Gastrocnemius medialis (tissue), 4 donors: Measurements from ENCODE around the gene CBARP. TPM values are rescaled to one million over a fixed set of nuclear protein-coding genes. Genes with fewer than 3 reads are reported as not detected.

Source experiments
- ATAC-seq, 2 donors: fragments of 150-250 bp; one replicate each; pipeline ENCODE4 v1.9.1; 2016
- DNase-seq, 2 donors: peaks; one replicate each; pipeline ENCODE4 v3.0.0-alpha.2; 2019
- H3K27ac ChIP-seq, 4 donors: fragments of 200-600 bp; sonication (generic); 1 replicate in 1 of 4; 2 replicates in 3 of 4; pipeline ENCODE4 v1.5.1; 2016 to 2018; ENCODE audit warnings: mild to moderate bottlenecking in 2 of 4, moderate library complexity in 1 of 4
- H3K27me3 ChIP-seq, 3 donors: fragments of 200-600 bp; sonication (generic) in 2 of 3; 1 replicate in 1 of 3; 2 replicates in 2 of 3; pipeline versions ENCODE4 v1.5.1 to v1.6.0; 2016 to 2019; ENCODE audit warnings: mild to moderate bottlenecking in 1 of 3, moderate library complexity in 1 of 3
- H3K36me3 ChIP-seq, 2 donors: fragments of 200-600 bp; sonication (generic) in 1 of 2; one replicate each; pipeline ENCODE4 v1.5.1; 2017 to 2018
- H3K4me1 ChIP-seq, 2 donors: fragments of 200-600 bp; sonication (generic) in 1 of 2; one replicate each; pipeline ENCODE4 v1.5.1; 2016 to 2017; ENCODE audit warnings: mild to moderate bottlenecking in 2 of 2
- H3K4me3 ChIP-seq, 4 donors: fragments of 200-600 bp; sonication (generic) in 3 of 4; 1 replicate in 1 of 4; 2 replicates in 3 of 4; pipeline ENCODE4 v1.5.1; 2016 to 2019; ENCODE audit warnings: mild to moderate bottlenecking in 2 of 4
- H3K9me3 ChIP-seq, 3 donors: fragments of 200-600 bp; sonication (generic) in 2 of 3; 1 replicate in 1 of 3; 2 replicates in 2 of 3; pipeline ENCODE4 v1.5.1; 2016 to 2019
- CTCF ChIP-seq, 5 experiments: fragments of 450-650 bp in 3 of 5; fragments of 200-600 bp in 2 of 5; sonication (generic) in 2 of 5; IDR thresholded peaks in 4 of 5; conservative IDR thresholded peaks in 1 of 5; 1 replicate in 4 of 5; 2 replicates in 1 of 5; pipeline ENCODE4 v1.5.1; 2016 to 2019; ENCODE audit warnings: antibody characterized with exemption in 5 of 5, mild to moderate bottlenecking in 3 of 5, moderate library complexity in 3 of 5
- POLR2A ChIP-seq, 2 donors: fragments of 450-650 bp; IDR thresholded peaks; one replicate each; pipeline ENCODE4 v1.6.1; 2017; ENCODE audit warnings: antibody characterized with exemption in 2 of 2, mild to moderate bottlenecking in 2 of 2, moderate library complexity in 2 of 2
- in situ Hi-C, 4 donors: fragments of 200-750 bp; cut with MboI; loops; one replicate each; pipeline versions ENCODE4 v1.15.0 to v1.8.0; 2017; ENCODE audit warnings: low sequenced_read_pairs in 4 of 4
- intact Hi-C: fragments of 100-400 bp; cut with DNase I; formaldehyde crosslinking; loops from one replicate; pipeline ENCODE4 v1.15.1; 2023; ENCODE audit warnings: low total_unique reads
- total RNA-seq, 4 donors: library from RNA; depleted of rRNA; stranded (reverse); fragments of >200 nt; gene quantifications; one replicate each; pipeline versions ENCODE4 v1.1.0 to v1.2.3, GENCODE V29; 2016

The CBARP gene
- total RNA-seq, 4 donors from 2014 or later: 0.10 to 1.3 (median 0.53) TPM

GRCh38 chr19:1219786-1220476, 17.9 kb downstream of the CBARP start:
- peaks cover 0 to 32% of the 10 kb centered on the region in 2 donors for H3K36me3 ChIP-seq
- H3K27me3 ChIP-seq: no peaks in the 10 kb centered on the region
- intact Hi-C loops (loop anchor here (10.0 kb wide), 1 partner anchor 645 kb away; the partner anchor contains the start of gene BSG), in situ Hi-C loops (no loop called here)
- no peak for ATAC-seq
- no peaks in the 10 kb centered on the region for H3K9me3 ChIP-seq
- no peak for DNase-seq
- no peak for TF ChIP-seq CTCF (IDR thresholded peaks at IDR 0.05 in 4 of 5, conservative IDR thresholded peaks at IDR 0.05 in 1 of 5)
- no peak for TF ChIP-seq POLR2A (IDR thresholded peaks at IDR 0.05)
- peak overlapping the region; percentile 68 to 97 (median 95) for H3K27ac ChIP-seq
- peaks cover 49 to 71% of the 10 kb centered on the region in 2 donors for H3K4me1 ChIP-seq
- H3K4me3 ChIP-seq: no peak overlapping the region

GRCh38 chr19:1218751-1219567, 18.8 kb downstream of the CBARP start:
- Histone ChIP-seq H3K9me3 (no peaks in the 10 kb centered on the region), H3K4me1 (peaks cover 59 to 81% of the 10 kb centered on the region in 2 donors), H3K27ac (peak overlapping the region; percentile 94 to 98 (median 96)), H3K4me3 (no peak overlapping the region), H3K27me3 (no peaks in the 10 kb centered on the region), H3K36me3 (peaks cover 0 to 32% of the 10 kb centered on the region in 2 donors)
- no peak for TF ChIP-seq CTCF (IDR thresholded peaks at IDR 0.05 in 4 of 5, conservative IDR thresholded peaks at IDR 0.05 in 1 of 5)
- no peak for TF ChIP-seq POLR2A (IDR thresholded peaks at IDR 0.05)
- in situ Hi-C loops (no loop called here), intact Hi-C loops (loop anchor here (10.0 kb wide), 1 partner anchor 644 kb away; the partner anchor contains the start of gene BSG)
- ATAC-seq: no peak
- DNase-seq: no peak

- intact Hi-C loops: loop anchor here (10.0 kb wide), 1 partner anchor 643 kb away; the partner anchor contains the start of gene BSG
- peaks cover 73 to 88% of the 10 kb centered on the region in 2 donors for H3K4me1 ChIP-seq
These were observed 20.4 kb downstream of the CBARP start for GRCh38 chr19:1217366-1217765.

GRCh38 chr19:1216756-1217155, 21.0 kb downstream of the CBARP start:
- Histone ChIP-seq H3K4me3 (peak overlapping the region in 1 of 4 donors; percentile 25), H3K4me1 (peaks cover 75 to 88% of the 10 kb centered on the region in 2 donors), H3K36me3 (peaks cover 0 to 12% of the 10 kb centered on the region in 2 donors), H3K27ac (peak overlapping the region; percentile 94 to 98 (median 96)), H3K27me3 (no peaks in the 10 kb centered on the region), H3K9me3 (no peaks in the 10 kb centered on the region)
- intact Hi-C loops (loop anchor here (10.0 kb wide), 1 partner anchor 642 kb away; the partner anchor contains the start of gene BSG), in situ Hi-C loops (no loop called here)
- peak; percentile 2 to 4 for ATAC-seq
- DNase-seq: no peak
- no peak for TF ChIP-seq POLR2A (IDR thresholded peaks at IDR 0.05)
- TF ChIP-seq CTCF (IDR thresholded peaks at IDR 0.05 in 4 of 5, conservative IDR thresholded peaks at IDR 0.05 in 1 of 5): no peak

More at GRCh38 chr19:1217366-1217765, 20.4 kb downstream of the CBARP start:
- Histone ChIP-seq H3K27ac (peak overlapping the region; percentile 94 to 98 (median 96)), H3K9me3 (no peaks in the 10 kb centered on the region), H3K4me3 (peak overlapping the region in 1 of 4 donors; percentile 25), H3K36me3 (peaks cover 0 to 18% of the 10 kb centered on the region in 2 donors), H3K27me3 (no peaks in the 10 kb centered on the region)
- in situ Hi-C loops: no loop called here
- ATAC-seq (peak in 1 of 2 donors; percentile 4), DNase-seq (peak in 1 of 2 donors; percentile 82)
- no peak for TF ChIP-seq CTCF (IDR thresholded peaks at IDR 0.05 in 4 of 5, conservative IDR thresholded peaks at IDR 0.05 in 1 of 5)
- TF ChIP-seq POLR2A (IDR thresholded peaks at IDR 0.05): no peak
